K562 (cell line): ENCODE results near the gene VILL. TPM values are rescaled to one million over a fixed set of nuclear protein-coding genes. Genes with fewer than 3 reads are reported as not detected.
A peak's percentile ranks its signal among the peaks of the same experiment; 100 is the strongest.

Experiments
- ATAC-seq: fragments of 200-7000 bp; cut with Tn5 transposase; 3 replicates; pipeline ENCODE4 v1.9.1; 2020; ENCODE audit warnings: moderate library complexity
- BruUV-seq: library from RNA; stranded (reverse); fragments of 400-500 nt; replicated peaks from 2 replicates; lab custom pipeline; 2021; lab: Mats Ljungman, UMichigan
- CTCF ChIA-PET: fragments of 300-600 bp; formaldehyde crosslinking; extraction: SDS; loops from one replicate; lab custom pipeline; 2021; ENCODE audit warnings: low intra/inter-chr PET ratio; lab: Yijun Ruan, JAX
- POLR2A ChIA-PET: fragments of 300-600, 350-650 bp; sonication (Branson Sonifier 250); formaldehyde crosslinking; extraction: SDS; loops from one replicate; lab custom pipeline; 2021; ENCODE audit warnings: antibody characterized with exemption, inconsistent platforms; lab: Yijun Ruan, JAX
- DNase-seq, 4 experiments: peaks; one replicate each; pipeline versions ENCODE4 v3.0.0 to v3.0.0-alpha.2; 2011 to 2018; ENCODE audit warnings: low spot score in 3 of 4, mixed read lengths in 3 of 4; ENCODE audit errors: extremely low read depth in 1 of 4
- FAIRE-seq: peaks from 2 replicates; lab custom pipeline; 2011; peaks lifted over from hg19 to GRCh38; lab: Jason Lieb, UNC
- H2AFZ ChIP-seq: 2 replicates; pipeline ENCODE4 v1.6.0; 2011; ENCODE audit warnings: low read depth, low read length, control low read depth, inconsistent platforms
- H3K27ac ChIP-seq: fragments of 200-600 bp; 3 replicates; pipeline ENCODE4 v1.8.0; 2011; ENCODE audit warnings: low read depth, mild to moderate bottlenecking, control low read depth, inconsistent platforms, low read length, moderate library complexity, mixed read lengths; ENCODE audit errors: extremely low read depth
- H3K27me3 ChIP-seq, 2 experiments: fragments of 300-600 bp in 1 of 2; 2 replicates in 1 of 2; 3 replicates in 1 of 2; pipeline versions ENCODE4 v1.6.0 to v1.8.0; 2011; ENCODE audit warnings: inconsistent platforms in 2 of 2, low read length in 2 of 2, mild to moderate bottlenecking in 1 of 2, mixed read lengths in 1 of 2, moderate library complexity in 1 of 2; ENCODE audit not compliant: control insufficient read depth in 2 of 2, insufficient read depth in 2 of 2
- H3K36me3 ChIP-seq: fragments of 300-600 bp; 3 replicates; pipeline ENCODE4 v1.8.0; 2011; ENCODE audit warnings: mild to moderate bottlenecking, low read length, inconsistent platforms; ENCODE audit not compliant: control insufficient read depth, insufficient read depth
- H3K4me1 ChIP-seq, 2 experiments: fragments of 200-600 bp in 1 of 2; replicated peaks in 1 of 2; 2 replicates in 1 of 2; 3 replicates in 1 of 2; pipeline versions ENCODE4 v1.5.1 to v1.8.0; 2011; ENCODE audit warnings: inconsistent platforms in 2 of 2, low read length in 2 of 2, mild to moderate bottlenecking in 1 of 2, mixed read lengths in 1 of 2, moderate library complexity in 1 of 2; ENCODE audit not compliant: control insufficient read depth in 2 of 2, insufficient read depth in 2 of 2
- H3K4me2 ChIP-seq: 2 replicates; pipeline ENCODE4 v1.6.1; 2011; ENCODE audit warnings: low read length, control low read depth, inconsistent platforms, mixed read lengths; ENCODE audit not compliant: insufficient read depth
- H3K4me3 ChIP-seq: fragments of 200-600 bp; sonication (generic), shearing (Covaris generic); 2 replicates; pipeline ENCODE4 v1.5.1; 2016; ENCODE audit warnings: control low read depth, inconsistent platforms
- H3K79me2 ChIP-seq: fragments of 200-600 bp; 3 replicates; pipeline ENCODE4 v1.8.0; 2011; ENCODE audit warnings: low read length, inconsistent platforms; ENCODE audit not compliant: control insufficient read depth, insufficient read depth
- H3K9ac ChIP-seq, 2 experiments: 2 replicates each; pipeline versions ENCODE4 v1.6.0 to v1.6.1; 2011; ENCODE audit warnings: low read depth in 2 of 2, low read length in 2 of 2, control low read depth in 1 of 2, inconsistent platforms in 1 of 2, mild to moderate bottlenecking in 1 of 2, mixed read lengths in 1 of 2; ENCODE audit not compliant: insufficient read depth in 1 of 2
- H3K9me1 ChIP-seq: one replicate; pipeline ENCODE4 v1.6.0; 2011; ENCODE audit warnings: inconsistent platforms, mild to moderate bottlenecking, low read length, moderate library complexity; ENCODE audit not compliant: control insufficient read depth, insufficient read depth
- H3K9me3 ChIP-seq: replicated peaks from 2 replicates; pipeline ENCODE4 v1.5.1; 2011; ENCODE audit warnings: low read depth, low read length, inconsistent platforms; ENCODE audit not compliant: control insufficient read depth, insufficient read depth
- H4K20me1 ChIP-seq: replicated peaks from 2 replicates; pipeline ENCODE4 v1.6.1; 2011; ENCODE audit warnings: low read length, inconsistent platforms, mixed read lengths; ENCODE audit not compliant: control insufficient read depth, insufficient read depth
- ARID2 ChIP-seq: fragments of 450-650 bp; IDR thresholded peaks from 2 replicates; pipeline ENCODE4 v1.6.1; 2017; ENCODE audit warnings: antibody characterized with exemption, mild to moderate bottlenecking
- ATF3 ChIP-seq, 2 experiments: fragments of 450-650 bp in 1 of 2; sonication (generic) in 1 of 2; formaldehyde crosslinking in 1 of 2; IDR thresholded peaks in 1 of 2; conservative IDR thresholded peaks in 1 of 2; 2 replicates each; pipeline versions ENCODE4 v1.6.1 to v1.8.1; 2016 to 2023; ENCODE audit warnings: mild to moderate bottlenecking in 2 of 2, moderate library complexity in 2 of 2, inconsistent platforms in 1 of 2, missing genetic modification reagents in 1 of 2
- CC2D1A ChIP-seq: fragments of 450-650 bp; IDR thresholded peaks from 2 replicates; pipeline ENCODE4 v1.6.1; 2017; ENCODE audit warnings: mild to moderate bottlenecking
- ELF2 ChIP-seq: fragments of 250-450 bp; sonication (Bioruptor Pico); IDR thresholded peaks from 2 replicates; pipeline ENCODE4 v1.5.0; 2021; ENCODE audit warnings: mild to moderate bottlenecking
- GTF2B ChIP-seq: IDR thresholded peaks from 2 replicates; pipeline ENCODE4 v1.6.1; 2011; ENCODE audit not compliant: insufficient read length; ENCODE audit errors: extremely low read depth
- JUND ChIP-seq, 2 experiments: IDR thresholded peaks; 2 replicates in 1 of 2; 3 replicates in 1 of 2; pipeline ENCODE4 v1.6.1; 2011; ENCODE audit warnings: borderline replicate concordance in 2 of 2, low read depth in 2 of 2, low read length in 2 of 2, improper control_type of control experiment in 1 of 2, missing biosample characterization in 1 of 2, missing genetic modification characterization in 1 of 2, missing genetic modification reagents in 1 of 2
- MCM7 ChIP-seq, 2 experiments: fragments of 450-650 bp; IDR thresholded peaks; 2 replicates each; pipeline ENCODE4 v1.6.1; 2016 to 2018
- NFIX ChIP-seq: fragments of 250-450 bp; sonication (Bioruptor Pico); IDR thresholded peaks from 2 replicates; pipeline ENCODE4 v1.4.0; 2020; ENCODE audit warnings: low read depth, mild to moderate bottlenecking, moderate library complexity
- RBM17 ChIP-seq: fragments of 200-400 bp; formaldehyde crosslinking; IDR thresholded peaks from 2 replicates; pipeline ENCODE4 v1.6.1; 2017; ENCODE audit warnings: low read depth, mild to moderate bottlenecking, low read length, borderline replicate concordance
- ZMIZ1 ChIP-seq, 2 experiments: fragments of 150-350 bp in 1 of 2; IDR thresholded peaks; 2 replicates each; pipeline ENCODE4 v1.6.1; 2012 to 2016; ENCODE audit warnings: low read depth in 2 of 2, low read length in 2 of 2, mild to moderate bottlenecking in 1 of 2, moderate library complexity in 1 of 2
- WGBS: fragments of 100-300 bp; shearing (Covaris generic); methylation state at CpG from one replicate; pipeline ENCODE4 v1.1.6; 2016; ENCODE audit warnings: low coverage, mixed read lengths; ENCODE audit not compliant: insufficient coverage; ENCODE audit errors: missing lambda C conversion rate; 5-methylcytosine and 5-hydroxymethylcytosine counted together
- in situ Hi-C: fragments of 300-500 bp; cut with MboI; formaldehyde crosslinking; loops from 4 replicates; pipeline ENCODE4 v1.15.0; 2018; ENCODE audit warnings: inconsistent platforms, mixed read lengths
- intact Hi-C: fragments of 100-400 bp; cut with micrococcal nuclease; formaldehyde crosslinking; loops from 2 replicates; pipeline ENCODE4 v1.14.2; 2022
- polyA plus RNA-seq, 8 experiments: library from polyadenylated mRNA; depleted of rRNA in 4 of 8; stranded (reverse) in 5 of 8; unstranded in 3 of 8; fragments of >200 nt; fragmentation: Nextera tagmentation in 2 of 8; fragmentation: Illumina TruSeq in 1 of 8; extraction: Ambion mirVana in 2 of 8; extraction: Trizol in 1 of 8; gene quantifications; 2 replicates each; pipeline versions ENCODE4 v1.2.1 to v1.2.3, GENCODE V29; 2011 to 2014; ENCODE audit warnings: inconsistent platforms in 1 of 8, missing spikeins in 1 of 8
- total RNA-seq, 7 experiments: library from RNA; depleted of rRNA in 6 of 7; stranded (reverse); fragments of >200 nt in 6 of 7; fragmentation: Illumina TruSeq in 2 of 7; extraction: Trizol in 2 of 7; gene quantifications; 2 replicates each; pipeline versions ENCODE4 v1.2.1 to v1.2.3, GENCODE V29; 2011 to 2021; ENCODE audit warnings: low replicate concordance in 1 of 7

The VILL gene
- total and polyA plus RNA-seq, 9 of the 15 experiments (the other 6 are each of a cell fraction or from before 2014, with no cell fraction given), result 0.11 to 16.0 (median 8.8) TPM

- Histone ChIP-seq H3K9me1 (peaks cover 2% of the 10 kb centered on the region), H3K4me2 (no peak overlapping the region), H3K79me2 (no peaks in the 10 kb centered on the region), H3K4me1 (peaks cover 0 to 3% of the 10 kb centered on the region in 2 experiments; a peak in 2 of 5 replicates), H3K36me3 (peaks cover 4% of the 10 kb centered on the region; the same call in 1 of the 3 replicates), H3K9me3 (no peaks in the 10 kb centered on the region), H3K27ac (no peak overlapping the region), H2AFZ (no peak overlapping the region; the same call in 1 of the 2 replicates), H3K9ac (peak overlapping the region in 1 of 2 experiments; percentile 53; a peak in 2 of 4 replicates), H3K4me3 (no peak overlapping the region), H4K20me1 (no peaks in the 10 kb centered on the region), H3K27me3 (no peaks in the 10 kb centered on the region)
- peak; percentile 82 to 91 (median 86) for DNase-seq
- ATAC-seq, result peak; percentile 99
- in situ Hi-C loops, result loop anchor here (5.0 kb wide), 1 partner anchor 117 kb away; no protein-coding TSS in a partner anchor
- intact Hi-C loops, result loop anchor here (1.0 to 5.0 kb wide), 5 partner anchors 29 to 508 kb away; no protein-coding TSS in a partner anchor
- 25% methylated on average over 9 of the region's 9 CpGs for WGBS
- ChIA-PET CTCF (interaction anchor here (0.5 to 5.6 kb wide), 7 partner anchors 9 to 508 kb away, joined by 3 to 62 read pairs (median 3); no protein-coding TSS in a partner anchor), POLR2A (interaction anchor here (0.6 to 2.0 kb wide), 12 partner anchors 9 to 580 kb away, joined by 3 to 9 read pairs (median 4); partner anchors contain the start of gene XYLB)
- no TSS peak for BruUV-seq
- FAIRE-seq, result peak; percentile 98
- peak; percentile 87 for TF ChIP-seq CC2D1A
- TF ChIP-seq JUND (IDR thresholded peaks at IDR 0.05; ENCODE audit: borderline replicate concordance, low read depth, low read length), result 0 out of 2 replicates have a peak, but pooled peaks have one; percentile 23
- TF ChIP-seq JUND (tag; IDR thresholded peaks at IDR 0.05; ENCODE audit: borderline replicate concordance, low read depth, low read length), result no peak
- TF ChIP-seq MCM7 (IDR thresholded peaks at IDR 0.05), result no peak
- no peak for TF ChIP-seq RBM17
- no peak for TF ChIP-seq ATF3 (IDR thresholded peaks at IDR 0.05)
- TF ChIP-seq ATF3 (CRISPR knock-in tag; conservative IDR thresholded peaks at IDR 0.05), result 0 out of 2 replicates have a peak, but pooled peaks have one; percentile 49
- 0 out of 4 replicates have a peak, but pooled peaks of 1 of the 2 experiments have one; percentile 30 for TF ChIP-seq ZMIZ1 (IDR thresholded peaks at IDR 0.05; ENCODE audit: low read depth in 2 of 2, low read length in 2 of 2)
- TF ChIP-seq NFIX (CRISPR knock-in tag), result no peak
- TF ChIP-seq ELF2 (CRISPR knock-in tag), result no peak
- peak; percentile 88 for TF ChIP-seq ARID2
- TF ChIP-seq GTF2B, result no peak
These were observed 16.2 kb upstream of the VILL start for GRCh38 chr3:37974121-37975083.
